Posterior cingulate gyrus (tissue), 11 donors: ENCODE data around the gene ENO3.
A peak's percentile ranks its signal among the peaks of the same experiment; 100 is the strongest.

Experiments
- DNase-seq, 10 donors: peaks; one replicate each; pipeline versions ENCODE4 v3.0.0 to v3.0.0-alpha.2; 2020 to 2021; ENCODE audit warnings: mixed read lengths in 3 of 10
- intact Hi-C: fragments of 100-400 bp; cut with DNase I; formaldehyde crosslinking; loops from one replicate; pipeline ENCODE4 v1.15.1; 2023

ENO3 gene

GRCh38 chr17:4947411-4948165 lies 3.3 kb upstream of the ENO3 start:
- intact Hi-C loops: loop anchor here (1.0 to 5.0 kb wide), 2 partner anchors 20 to 40 kb away; partner anchors contain the start of genes CAMTA2 and SPAG7
- peak in 6 of 10 donors; percentile 31 to 90 (median 44) for DNase-seq

GRCh38 chr17:4948166-4948930 lies 2.6 kb upstream of the ENO3 start, which contains the start of gene PFN1:
PFN1 (minus strand) TSS chr17:4948530; CDS start chr17:4948394, 136 bp downstream.
- peak; percentile 63 to 96 (median 80) for DNase-seq
- intact Hi-C loops: loop anchor here (1.0 to 5.0 kb wide), 2 partner anchors 19 to 39 kb away; partner anchors contain the start of genes CAMTA2 and SPAG7

DNA sequence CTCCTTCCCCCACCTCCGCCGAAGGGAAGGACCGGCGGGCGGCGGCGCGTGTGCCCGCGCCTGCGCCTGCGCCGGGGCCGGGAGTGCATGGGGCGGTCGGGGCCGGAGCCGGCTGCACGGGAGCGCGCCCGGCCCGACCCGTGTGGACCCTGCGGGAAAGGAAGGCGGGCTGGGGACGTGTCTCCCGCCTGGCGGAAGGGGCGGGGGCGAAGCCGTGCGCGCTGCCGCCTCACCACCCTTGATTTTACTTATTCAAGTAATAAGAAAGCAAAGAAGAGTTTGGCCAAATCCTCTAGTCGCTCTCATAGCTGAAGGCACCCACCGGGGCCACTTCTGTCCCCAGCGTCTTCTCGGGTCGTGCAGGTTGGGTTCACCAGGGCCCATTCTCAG lies 2.0 kb upstream of the ENO3 start:
- peak; percentile 55 to 96 (median 69) for DNase-seq
- intact Hi-C loops: loop anchor here (1.0 to 5.0 kb wide), 2 partner anchors 18 to 38 kb away; partner anchors contain the start of genes CAMTA2 and SPAG7

DNA sequence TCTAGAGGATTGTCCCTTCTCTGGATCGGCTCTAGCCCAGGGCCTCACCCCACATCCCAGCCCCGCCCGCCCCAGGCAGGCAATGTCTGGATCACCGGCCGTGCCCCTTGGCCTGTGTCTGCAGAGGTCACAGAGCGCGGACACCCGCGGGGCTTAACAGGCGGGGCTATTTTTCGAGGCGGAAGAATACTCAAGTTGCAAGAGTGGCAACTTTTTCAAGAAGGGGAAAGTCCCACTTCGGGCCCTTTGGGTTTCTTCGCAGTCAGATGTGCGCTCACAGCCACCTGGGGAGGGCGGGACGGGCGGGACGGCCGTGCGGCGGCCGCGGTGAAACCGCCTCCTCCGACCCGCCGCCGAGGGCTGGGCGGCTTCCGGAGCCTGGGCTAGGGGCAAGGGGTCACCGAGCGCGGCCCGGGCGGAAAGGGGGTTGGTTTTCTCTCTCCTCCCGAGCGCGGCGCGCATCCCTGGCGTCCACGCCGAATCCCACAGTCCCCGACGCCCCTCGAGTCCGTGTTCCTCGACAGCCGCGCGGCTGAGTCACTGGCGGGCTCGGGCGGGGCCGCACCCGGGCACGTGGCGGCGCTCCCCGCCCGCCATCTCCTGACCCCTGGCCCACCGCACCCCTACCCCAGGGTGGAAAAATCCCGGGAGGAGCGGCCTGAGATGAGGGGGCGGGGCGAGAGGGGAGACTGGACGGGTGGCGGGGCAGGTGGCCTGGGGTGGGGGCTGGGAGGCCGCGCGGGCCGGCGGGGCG lies 1.4 kb upstream of the ENO3 start:
- intact Hi-C loops: loop anchor here (5.0 kb wide), 1 partner anchor 38 kb away; the partner anchor contains the start of gene CAMTA2
- DNase-seq: peak in 2 of 10 donors; percentile 34 to 86

GRCh38 chr17:4950075-4950745 lies 709 bp upstream of the ENO3 start:
- peak in 3 of 10 donors; percentile 19 to 87 (median 64) for DNase-seq
- intact Hi-C loops: no loop called here

- DNase-seq: peak in 1 of 10 donors; percentile 28
- intact Hi-C loops: no loop called here
Measured at GRCh38 chr17:4951486-4951885, 567 bp downstream of the ENO3 start.

GRCh38 chr17:4953451-4953961 lies 2.6 kb downstream of the ENO3 start:
- intact Hi-C loops: no loop called here

GRCh38 chr17:4955091-4955490 lies 4.2 kb downstream of the ENO3 start:
- intact Hi-C loops: no loop called here
- peak in 2 of 10 donors; percentile 55 to 66 for DNase-seq

More at GRCh38 chr17:4953451-4953961, 2.6 kb downstream of the ENO3 start:
- peak in 2 of 10 donors; percentile 45 to 77 for DNase-seq

GRCh38 chr17:4956493-4957061 lies 5.7 kb downstream of the ENO3 start:
- intact Hi-C loops: no loop called here
- DNase-seq: peak in 2 of 10 donors; percentile 51 to 58

GRCh38 chr17:4958102-4958501 lies 7.2 kb downstream of the ENO3 start:
- no peak for DNase-seq
- intact Hi-C loops: no loop called here

DNA sequence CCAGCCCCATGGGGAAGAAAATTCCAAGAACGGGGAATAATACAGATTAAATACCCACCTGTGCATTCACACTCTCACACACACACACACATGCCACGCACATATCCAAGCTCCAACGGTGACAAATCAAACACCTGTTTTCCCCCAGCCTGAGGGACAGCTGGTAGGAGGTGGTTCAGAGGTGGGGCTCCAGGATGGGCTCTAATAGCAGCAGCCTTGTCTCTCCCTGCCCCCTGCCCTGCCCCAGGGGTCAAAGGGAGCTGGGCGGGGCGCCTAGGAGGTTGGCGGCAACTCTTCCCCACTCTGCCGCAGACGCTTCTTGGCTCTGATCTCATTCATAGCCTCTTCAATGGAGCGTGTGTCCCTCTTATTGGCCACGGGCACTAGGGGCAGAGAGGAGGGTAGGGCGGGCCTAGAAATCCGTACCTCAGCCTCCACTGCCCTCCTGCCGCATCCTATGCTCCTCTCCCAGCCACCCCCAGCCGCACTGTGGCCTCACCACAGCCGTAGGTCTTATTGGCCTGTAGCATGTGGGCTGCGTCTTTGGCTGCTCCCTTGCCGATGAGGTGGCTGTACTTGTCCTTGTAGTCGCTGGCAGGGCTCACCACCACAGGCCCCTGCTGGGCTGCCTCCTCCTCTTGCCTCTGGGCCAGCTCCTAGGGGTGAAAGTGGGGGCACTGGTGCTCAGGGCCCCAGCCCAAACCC lies 8.5 kb downstream of the ENO3 start:
- intact Hi-C loops: no loop called here
- peak in 1 of 10 donors; percentile 39 for DNase-seq

GRCh38 chr17:4960279-4960922 lies 9.5 kb downstream of the ENO3 start:
- peak in 1 of 10 donors; percentile 9 for DNase-seq
- intact Hi-C loops: loop anchor here (10.0 kb wide), 1 partner anchor 56 kb away; the partner anchor contains the start of gene CHRNE

DNA sequence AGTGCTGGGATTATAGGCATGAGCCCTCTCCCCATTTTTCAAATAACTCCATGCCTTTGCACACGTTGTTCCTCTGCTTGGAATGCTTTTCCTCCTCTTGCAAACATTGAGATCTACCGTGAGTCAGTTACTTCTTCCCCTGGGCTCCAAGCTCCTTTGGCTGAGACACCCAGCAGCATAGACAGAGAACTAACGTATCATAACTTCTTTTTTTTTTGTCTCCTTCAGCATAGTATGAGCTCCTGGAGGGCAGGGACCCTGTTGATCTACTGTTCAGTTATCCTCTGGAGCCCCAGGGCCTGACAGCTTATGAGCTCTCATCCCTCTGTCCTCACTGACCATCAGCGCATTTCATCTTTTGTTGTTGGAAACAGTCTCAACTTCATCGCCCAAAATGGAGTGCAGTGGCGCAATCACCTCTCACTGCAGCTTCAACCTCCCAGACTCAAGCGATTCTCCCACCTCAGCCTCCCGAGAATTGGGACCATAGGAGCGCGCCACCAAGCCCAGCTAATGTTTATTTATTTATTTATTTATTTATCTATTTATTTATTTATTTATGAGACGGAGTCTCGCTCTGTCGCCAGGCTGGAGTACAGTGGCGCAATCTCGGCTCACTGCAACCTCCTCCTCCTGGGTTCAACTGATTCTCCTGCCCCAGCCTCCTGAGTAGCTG lies 14.5 kb downstream of the ENO3 start:
- intact Hi-C loops: loop anchor here (10.0 kb wide), 1 partner anchor 61 kb away; the partner anchor contains the start of gene CHRNE
- peak in 2 of 10 donors; percentile 51 to 60 for DNase-seq

DNA sequence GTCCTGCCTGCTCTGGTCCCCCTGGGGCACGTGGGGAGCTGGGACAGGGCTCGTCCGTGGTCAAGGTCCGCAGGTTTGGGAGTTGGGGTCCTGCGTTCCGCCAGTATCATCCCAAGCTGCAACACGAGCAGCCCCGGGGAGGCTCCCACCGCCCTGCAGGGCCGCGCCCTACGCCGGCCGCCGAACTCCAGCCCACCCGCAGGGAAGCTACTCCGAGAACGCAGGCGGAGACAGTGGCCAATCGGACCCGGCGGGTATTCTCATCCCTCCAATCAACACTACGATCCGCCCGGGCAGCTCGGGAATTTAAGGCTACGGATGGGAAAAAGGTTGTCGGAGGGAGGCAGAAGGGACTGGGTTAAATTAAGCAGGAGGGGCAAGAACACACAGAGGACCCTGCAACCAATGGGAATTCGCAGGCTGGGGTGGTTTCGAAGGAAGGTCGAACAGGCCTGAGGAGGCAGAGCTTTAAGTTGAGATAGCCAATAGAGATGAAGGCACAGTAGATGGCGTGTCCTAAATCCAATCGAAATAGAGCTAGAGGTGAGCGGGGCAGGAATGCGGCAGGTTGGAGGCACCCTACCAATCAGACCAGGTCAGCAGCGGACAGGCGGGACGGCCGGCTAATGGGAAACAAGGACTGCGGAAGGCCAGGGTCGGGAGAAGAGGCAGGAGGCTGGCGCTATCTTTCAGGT lies 16.1 kb downstream of the ENO3 start:
- DNase-seq: peak; percentile 96 to 100 (median 99)
- intact Hi-C loops: loop anchor here (1.0 to 10.0 kb wide), 4 partner anchors 19 to 62 kb away; partner anchors contain the start of genes CHRNE, INCA1, KIF1C and PFN1

- DNase-seq: peak; percentile 91 to 99 (median 94)
- intact Hi-C loops: loop anchor here (1.0 to 10.0 kb wide), 4 partner anchors 20 to 63 kb away; partner anchors contain the start of genes CHRNE, INCA1, KIF1C and PFN1
Measured at GRCh38 chr17:4967539-4968485, 16.9 kb downstream of the ENO3 start, which contains the start of gene SPAG7. SPAG7 (minus strand) TSS chr17:4967817; CDS start chr17:4967804, 13 bp downstream.
